ENCODE results near the gene TANGO2.

The TANGO2 gene

DNA sequence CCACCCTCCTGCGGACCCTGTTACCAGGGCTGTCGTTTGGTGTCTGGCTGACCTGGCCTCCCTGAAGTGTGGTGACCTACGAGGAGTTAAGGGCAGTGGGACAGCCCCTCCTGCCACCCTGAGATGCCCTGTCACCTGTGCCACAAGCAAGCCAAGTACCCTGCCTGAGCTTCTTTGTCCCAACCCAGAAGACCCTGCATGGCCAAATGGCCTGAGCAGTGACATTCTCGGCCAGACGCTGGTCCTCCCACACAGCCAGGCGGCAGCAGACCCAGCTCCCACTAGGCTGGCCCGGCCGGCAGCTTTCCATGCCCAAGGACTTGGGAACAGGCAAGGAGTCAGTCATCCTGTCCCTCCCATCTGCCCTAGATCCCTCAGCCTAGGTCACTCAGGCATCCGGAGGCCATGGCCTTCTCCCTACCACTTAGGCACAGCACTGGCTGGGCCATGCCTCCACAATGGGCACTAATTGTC lies 11.9 kb upstream of the TANGO2 start:
- DNase-seq, result no peak
- no peak; the same call in 2 of the 3 replicates for ATAC-seq (ENCODE audit: insufficient read depth, low read depth)
- H3K27ac ChIP-seq (ENCODE audit: low read length), result no peak overlapping the region

DNA sequence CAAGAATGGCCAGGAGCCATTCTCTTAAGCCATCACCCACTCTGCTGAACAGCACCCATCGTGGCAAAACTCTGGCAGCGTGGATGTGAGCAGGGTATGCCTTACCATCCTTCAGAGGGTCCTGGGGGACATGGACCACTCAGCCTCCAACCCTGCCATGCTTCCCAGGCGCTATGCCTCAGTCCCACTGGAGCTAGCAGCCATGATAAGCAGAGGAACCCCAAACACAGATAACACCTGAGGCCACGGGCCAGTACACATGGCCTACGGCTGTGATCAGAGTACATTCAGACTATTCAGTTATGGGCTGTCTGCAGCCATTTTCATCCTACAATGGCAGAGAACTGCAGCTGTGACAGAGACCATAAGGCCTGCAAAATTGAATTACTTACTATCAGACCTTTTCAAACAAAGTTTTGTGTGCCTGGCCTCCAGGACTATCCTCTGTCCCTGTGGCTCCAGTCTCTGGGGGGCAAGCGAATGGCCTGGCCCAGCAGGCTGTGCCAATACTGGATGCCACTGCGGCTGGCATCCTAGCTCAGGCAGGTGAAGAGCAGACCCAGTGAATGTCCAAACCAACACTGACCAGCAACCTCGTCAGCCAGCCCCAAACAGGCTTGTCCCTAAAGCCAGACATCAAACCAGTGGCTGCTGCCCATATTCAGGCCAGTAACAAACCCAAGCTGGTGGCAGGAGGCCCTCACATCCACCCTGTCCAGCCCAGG lies 11.2 kb upstream of the TANGO2 start:
- no peaks in the 10 kb centered on the region for H3K27me3 ChIP-seq (ENCODE audit: insufficient read depth, low read length, poor library complexity)
- no peaks in the 10 kb centered on the region for H3K79me2 ChIP-seq (ENCODE audit: insufficient read depth, low read length)
- no peaks in the 10 kb centered on the region for H3K36me3 ChIP-seq (ENCODE audit: insufficient read depth, low read length)
- TF ChIP-seq, protein P1, sequence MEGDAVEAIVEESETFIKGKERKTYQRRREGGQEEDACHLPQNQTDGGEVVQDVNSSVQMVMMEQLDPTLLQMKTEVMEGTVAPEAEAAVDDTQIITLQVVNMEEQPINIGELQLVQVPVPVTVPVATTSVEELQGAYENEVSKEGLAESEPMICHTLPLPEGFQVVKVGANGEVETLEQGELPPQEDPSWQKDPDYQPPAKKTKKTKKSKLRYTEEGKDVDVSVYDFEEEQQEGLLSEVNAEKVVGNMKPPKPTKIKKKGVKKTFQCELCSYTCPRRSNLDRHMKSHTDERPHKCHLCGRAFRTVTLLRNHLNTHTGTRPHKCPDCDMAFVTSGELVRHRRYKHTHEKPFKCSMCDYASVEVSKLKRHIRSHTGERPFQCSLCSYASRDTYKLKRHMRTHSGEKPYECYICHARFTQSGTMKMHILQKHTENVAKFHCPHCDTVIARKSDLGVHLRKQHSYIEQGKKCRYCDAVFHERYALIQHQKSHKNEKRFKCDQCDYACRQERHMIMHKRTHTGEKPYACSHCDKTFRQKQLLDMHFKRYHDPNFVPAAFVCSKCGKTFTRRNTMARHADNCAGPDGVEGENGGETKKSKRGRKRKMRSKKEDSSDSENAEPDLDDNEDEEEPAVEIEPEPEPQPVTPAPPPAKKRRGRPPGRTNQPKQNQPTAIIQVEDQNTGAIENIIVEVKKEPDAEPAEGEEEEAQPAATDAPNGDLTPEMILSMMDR (IDR thresholded peaks at IDR 0.05; ENCODE audit: borderline replicate concordance, extremely low read depth, low read length, poor library complexity, severe bottlenecking), result no peak
- TF ChIP-seq EZH2 (IDR thresholded peaks at IDR 0.05; ENCODE audit: borderline replicate concordance, low read depth, low read length, severe bottlenecking), result no peak
- H3K4me2 ChIP-seq (ENCODE audit: insufficient read depth, low read length), result no peak overlapping the region
- H3K9ac ChIP-seq (ENCODE audit: low read depth, low read length), result no peak overlapping the region
- no peak overlapping the region for H3K27ac ChIP-seq (ENCODE audit: low read length)
- H2AFZ ChIP-seq (ENCODE audit: low read depth, low read length), result no peak overlapping the region
- ATAC-seq (ENCODE audit: insufficient read depth, low read depth), result no peak
- H3K4me1 ChIP-seq (ENCODE audit: insufficient read depth, low read length), result no peaks in the 10 kb centered on the region
- peaks cover 11% of the 10 kb centered on the region for H4K20me1 ChIP-seq (ENCODE audit: insufficient read depth, low read length)
- H3K9me3 ChIP-seq (ENCODE audit: insufficient read depth, low read length, severe bottlenecking), result no peaks in the 10 kb centered on the region
- no peak for DNase-seq
- H3K4me3 ChIP-seq (ENCODE audit: low read depth in 1 of 2, low read length in 2 of 2), result no peak overlapping the region

More for the DNA sequence above, 11.9 kb upstream of the TANGO2 start:
- no peak for TF ChIP-seq EZH2 (IDR thresholded peaks at IDR 0.05; ENCODE audit: borderline replicate concordance, low read depth, low read length, severe bottlenecking)
- TF ChIP-seq, protein P1 (IDR thresholded peaks at IDR 0.05; ENCODE audit: borderline replicate concordance, extremely low read depth, low read length, poor library complexity, severe bottlenecking), result no peak
- Histone ChIP-seq H3K27me3 (ENCODE audit: insufficient read depth, low read length, poor library complexity) (no peaks in the 10 kb centered on the region), H2AFZ (ENCODE audit: low read depth, low read length) (no peak overlapping the region), H3K4me1 (ENCODE audit: insufficient read depth, low read length) (no peaks in the 10 kb centered on the region), H3K9ac (ENCODE audit: low read depth, low read length) (no peak overlapping the region), H3K9me3 (ENCODE audit: insufficient read depth, low read length, severe bottlenecking) (no peaks in the 10 kb centered on the region), H3K4me3 (ENCODE audit: low read depth in 1 of 2, low read length in 2 of 2) (no peak overlapping the region), H4K20me1 (ENCODE audit: insufficient read depth, low read length) (peaks cover 11% of the 10 kb centered on the region), H3K36me3 (ENCODE audit: insufficient read depth, low read length) (no peaks in the 10 kb centered on the region), H3K4me2 (ENCODE audit: insufficient read depth, low read length) (no peak overlapping the region), H3K79me2 (ENCODE audit: insufficient read depth, low read length) (no peaks in the 10 kb centered on the region)

DNA sequence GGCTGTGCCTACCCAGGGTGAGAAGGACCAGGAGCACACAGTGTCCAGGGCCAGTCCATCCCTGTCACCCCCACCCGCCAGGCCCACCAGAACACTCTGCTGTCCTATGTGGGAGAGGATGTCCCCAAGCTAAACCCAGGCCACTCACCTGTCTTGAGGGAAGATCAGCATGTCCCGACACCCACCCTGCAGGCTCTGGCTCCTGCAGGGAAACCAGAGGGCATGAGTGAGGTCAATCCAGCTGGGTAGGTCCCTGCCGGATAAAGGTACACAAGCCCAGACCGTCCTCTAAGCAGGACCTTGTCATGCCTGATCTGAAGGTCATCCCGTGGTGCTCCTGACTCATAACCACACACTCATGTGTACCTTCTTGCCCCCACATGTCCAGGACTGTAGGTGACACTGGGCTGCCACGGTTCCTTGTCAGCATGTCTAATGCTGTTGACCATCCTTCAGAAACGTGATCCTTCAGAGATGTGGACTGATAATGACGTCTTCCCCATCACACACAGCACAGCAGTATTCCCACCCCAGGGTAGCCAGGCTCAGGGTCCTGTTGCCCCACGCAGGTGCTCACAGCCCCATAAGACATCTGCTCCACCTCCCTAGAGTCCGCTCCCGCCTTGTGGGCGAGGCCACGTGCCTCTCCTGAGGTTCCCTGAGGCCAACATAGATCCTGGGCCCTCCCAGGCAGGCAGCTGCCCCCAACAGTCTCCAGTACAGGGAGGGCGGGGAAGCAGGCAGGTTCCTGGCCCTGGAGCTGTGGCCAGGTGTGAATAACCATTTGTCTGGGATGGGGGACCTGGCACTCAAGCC lies 10.4 kb upstream of the TANGO2 start:
- H3K27me3 ChIP-seq (ENCODE audit: insufficient read depth, low read length, poor library complexity), result no peaks in the 10 kb centered on the region
- no peak overlapping the region for H3K4me2 ChIP-seq (ENCODE audit: insufficient read depth, low read length)
- DNase-seq, result no peak
- TF ChIP-seq, protein P1 (IDR thresholded peaks at IDR 0.05; ENCODE audit: borderline replicate concordance, extremely low read depth, low read length, poor library complexity, severe bottlenecking), result no peak
- H3K36me3 ChIP-seq (ENCODE audit: insufficient read depth, low read length), result no peaks in the 10 kb centered on the region
- H2AFZ ChIP-seq (ENCODE audit: low read depth, low read length), result no peak overlapping the region
- no peak overlapping the region for H3K9ac ChIP-seq (ENCODE audit: low read depth, low read length)
- no peak for ATAC-seq (ENCODE audit: insufficient read depth, low read depth)
- H4K20me1 ChIP-seq (ENCODE audit: insufficient read depth, low read length), result peaks cover 11% of the 10 kb centered on the region
- peaks cover 4% of the 10 kb centered on the region; the same call in 1 of the 2 replicates for H3K4me1 ChIP-seq (ENCODE audit: insufficient read depth, low read length)
- H3K79me2 ChIP-seq (ENCODE audit: insufficient read depth, low read length), result no peaks in the 10 kb centered on the region
- no peak overlapping the region for H3K4me3 ChIP-seq (ENCODE audit: low read depth in 1 of 2, low read length in 2 of 2)
- no peaks in the 10 kb centered on the region for H3K9me3 ChIP-seq (ENCODE audit: insufficient read depth, low read length, severe bottlenecking)
- H3K27ac ChIP-seq (ENCODE audit: low read length), result no peak overlapping the region
